CD4-positive, alpha-beta T cell (primary cell): ENCODE data around the gene GALNT12. TPM values are rescaled to one million over a fixed set of nuclear protein-coding genes. Genes with fewer than 3 reads are reported as not detected.

Experiments
- ATAC-seq: fragments of 200-7000 bp; cut with Tn5 transposase; one replicate; pipeline ENCODE4 v1.10.0; 2022; ENCODE audit warnings: mild to moderate bottlenecking; ENCODE audit not compliant: poor library complexity
- CTCF ChIA-PET: fragments of 350-600 bp; sonication (Branson Sonifier 250); formaldehyde crosslinking; loops from one replicate; lab custom pipeline; 2021; ENCODE audit warnings: antibody characterized with exemption, inconsistent platforms; lab: Charles Lee
- POLR2A ChIA-PET: fragments of 350-600 bp; sonication (Branson Sonifier 250); formaldehyde crosslinking; loops from one replicate; lab custom pipeline; 2021; ENCODE audit warnings: antibody characterized with exemption, inconsistent platforms; lab: Charles Lee
- DNase-seq, 14 experiments: peaks; one replicate each; pipeline ENCODE4 v3.0.0-alpha.2; 2013 to 2020; ENCODE audit warnings: mixed read lengths in 2 of 14
- H3K27ac ChIP-seq, 2 donors: one replicate each; pipeline versions ENCODE4 v1.5.1 to v1.7.0; 2013; ENCODE audit warnings: low read length in 2 of 2, low read depth in 1 of 2, mild to moderate bottlenecking in 1 of 2
- H3K27me3 ChIP-seq, 2 experiments: 1 replicate in 1 of 2; 2 replicates in 1 of 2; pipeline versions ENCODE4 v1.6.1 to v1.7.0; 2013; ENCODE audit warnings: low read length in 2 of 2, control low read depth in 1 of 2, mild to moderate bottlenecking in 1 of 2, moderate library complexity in 1 of 2; ENCODE audit not compliant: insufficient read depth in 2 of 2, control insufficient read depth in 1 of 2
- H3K36me3 ChIP-seq: one replicate; pipeline ENCODE4 v1.6.1; 2013; ENCODE audit warnings: low read length, control low read depth; ENCODE audit not compliant: insufficient read depth
- H3K4me1 ChIP-seq: one replicate; pipeline ENCODE4 v1.6.1; 2013; ENCODE audit warnings: low read length, control low read depth; ENCODE audit not compliant: insufficient read depth
- H3K4me3 ChIP-seq: one replicate; pipeline ENCODE4 v1.5.1; 2013; ENCODE audit warnings: mild to moderate bottlenecking, low read length, moderate library complexity
- H3K9me3 ChIP-seq, 2 experiments: 1 replicate in 1 of 2; 2 replicates in 1 of 2; pipeline versions ENCODE4 v1.6.1 to v1.7.0; 2013; ENCODE audit warnings: low read length in 2 of 2, mild to moderate bottlenecking in 2 of 2, control low read depth in 1 of 2, moderate library complexity in 1 of 2; ENCODE audit not compliant: control insufficient read depth in 1 of 2, insufficient read depth in 1 of 2
- H3K27ac Mint-ChIP-seq: one replicate; pipeline ENCODE4 v1.8.0; 2020; ENCODE audit warnings: mixed read lengths
- H3K27me3 Mint-ChIP-seq: one replicate; pipeline ENCODE4 v1.8.0; 2021; ENCODE audit warnings: mixed read lengths
- H3K36me3 Mint-ChIP-seq: one replicate; pipeline ENCODE4 v1.8.0; 2021; ENCODE audit warnings: low read depth, mixed read lengths
- H3K4me1 Mint-ChIP-seq: one replicate; pipeline ENCODE4 v1.8.0; 2021; ENCODE audit warnings: low read depth, mixed read lengths
- H3K4me3 Mint-ChIP-seq: one replicate; pipeline ENCODE4 v1.8.0; 2020; ENCODE audit warnings: mild to moderate bottlenecking, mixed read lengths
- H3K9me3 Mint-ChIP-seq: one replicate; pipeline ENCODE4 v1.8.0; 2020; ENCODE audit warnings: mixed read lengths
- intact Hi-C, 2 experiments: fragments of 100-400 bp; cut with DNase I in 1 of 2; cut with micrococcal nuclease in 1 of 2; formaldehyde crosslinking; loops; one replicate each; pipeline versions ENCODE4 v1.15.1 to v1.9.0; 2023 to 2025; cut with DNase I, micrococcal nuclease
- total RNA-seq, 174 experiments: library from RNA in 2 of 174; stranded (reverse) in 2 of 174; gene quantifications; one replicate each; pipeline ENCODE4 v1.2.3 and lab custom pipeline; 2021 to 2026
- TF ChIP-seq, protein P1 (sequence below): fragments of 200-600 bp; IDR thresholded peaks from one replicate; pipeline ENCODE4 v1.8.0; 2022; ENCODE audit warnings: antibody characterized with exemption, mild to moderate bottlenecking

Gene GALNT12
- total RNA-seq, 2 experiments from 2014 or later, result 8.7 to 11.5 TPM

DNA sequence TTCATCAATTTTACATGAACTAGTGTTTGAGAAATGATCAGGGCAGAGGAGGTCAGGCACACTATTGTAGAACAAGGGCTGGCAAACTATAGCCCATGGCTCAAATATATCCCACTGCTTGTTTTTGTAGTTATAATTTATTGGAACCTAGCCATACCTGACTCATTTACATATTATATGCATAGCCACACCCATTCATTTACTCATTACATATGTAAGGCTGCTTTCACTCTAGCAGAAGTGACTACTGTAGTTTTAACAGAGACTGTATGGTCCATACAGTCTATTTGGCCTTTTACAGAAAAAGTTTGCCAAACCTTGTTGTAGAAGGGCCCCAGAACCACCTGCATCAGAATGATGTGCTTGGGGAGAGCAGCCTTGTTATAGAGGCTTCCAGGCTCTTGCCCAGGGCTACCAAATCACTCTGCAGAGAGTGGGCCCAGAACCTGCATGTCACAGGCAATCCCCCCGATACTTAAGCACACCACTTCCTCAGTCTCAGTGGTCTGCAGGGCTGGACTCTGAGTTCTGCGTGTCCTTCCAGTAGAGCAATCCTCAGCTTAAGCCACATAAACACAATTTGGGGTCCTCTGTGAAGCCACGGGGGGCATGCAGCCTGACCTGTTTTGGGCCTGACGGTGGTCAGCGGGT, 17.9 kb upstream of the GALNT12 start:
- H3K4me3 Mint-ChIP-seq, result no peak overlapping the region
- CTCF ChIA-PET, result no interaction called here
- DNase-seq, result no peak
- no peak overlapping the region for H3K27ac Mint-ChIP-seq
- Histone ChIP-seq H3K4me3 (no peak overlapping the region), H3K27me3 (no peaks in the 10 kb centered on the region), H3K9me3 (no peaks in the 10 kb centered on the region), H3K27ac (no peak overlapping the region), H3K36me3 (peaks cover 9% of the 10 kb centered on the region), H3K4me1 (peaks cover 11% of the 10 kb centered on the region)
- peaks cover 16% of the 10 kb centered on the region for H3K36me3 Mint-ChIP-seq
- intact Hi-C loops, result loop anchor here in 1 of 2 experiments (2.0 to 10.0 kb wide), 3 partner anchors 473 to 1635 kb away; partner anchors contain the start of gene MSANTD3
- peaks cover 24% of the 10 kb centered on the region for H3K4me1 Mint-ChIP-seq
- H3K27me3 Mint-ChIP-seq, result no peaks in the 10 kb centered on the region
- no peak for ATAC-seq
- POLR2A ChIA-PET, result no interaction called here
- TF ChIP-seq, protein P1, sequence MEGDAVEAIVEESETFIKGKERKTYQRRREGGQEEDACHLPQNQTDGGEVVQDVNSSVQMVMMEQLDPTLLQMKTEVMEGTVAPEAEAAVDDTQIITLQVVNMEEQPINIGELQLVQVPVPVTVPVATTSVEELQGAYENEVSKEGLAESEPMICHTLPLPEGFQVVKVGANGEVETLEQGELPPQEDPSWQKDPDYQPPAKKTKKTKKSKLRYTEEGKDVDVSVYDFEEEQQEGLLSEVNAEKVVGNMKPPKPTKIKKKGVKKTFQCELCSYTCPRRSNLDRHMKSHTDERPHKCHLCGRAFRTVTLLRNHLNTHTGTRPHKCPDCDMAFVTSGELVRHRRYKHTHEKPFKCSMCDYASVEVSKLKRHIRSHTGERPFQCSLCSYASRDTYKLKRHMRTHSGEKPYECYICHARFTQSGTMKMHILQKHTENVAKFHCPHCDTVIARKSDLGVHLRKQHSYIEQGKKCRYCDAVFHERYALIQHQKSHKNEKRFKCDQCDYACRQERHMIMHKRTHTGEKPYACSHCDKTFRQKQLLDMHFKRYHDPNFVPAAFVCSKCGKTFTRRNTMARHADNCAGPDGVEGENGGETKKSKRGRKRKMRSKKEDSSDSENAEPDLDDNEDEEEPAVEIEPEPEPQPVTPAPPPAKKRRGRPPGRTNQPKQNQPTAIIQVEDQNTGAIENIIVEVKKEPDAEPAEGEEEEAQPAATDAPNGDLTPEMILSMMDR, result no peak
- H3K9me3 Mint-ChIP-seq, result no peaks in the 10 kb centered on the region

DNA sequence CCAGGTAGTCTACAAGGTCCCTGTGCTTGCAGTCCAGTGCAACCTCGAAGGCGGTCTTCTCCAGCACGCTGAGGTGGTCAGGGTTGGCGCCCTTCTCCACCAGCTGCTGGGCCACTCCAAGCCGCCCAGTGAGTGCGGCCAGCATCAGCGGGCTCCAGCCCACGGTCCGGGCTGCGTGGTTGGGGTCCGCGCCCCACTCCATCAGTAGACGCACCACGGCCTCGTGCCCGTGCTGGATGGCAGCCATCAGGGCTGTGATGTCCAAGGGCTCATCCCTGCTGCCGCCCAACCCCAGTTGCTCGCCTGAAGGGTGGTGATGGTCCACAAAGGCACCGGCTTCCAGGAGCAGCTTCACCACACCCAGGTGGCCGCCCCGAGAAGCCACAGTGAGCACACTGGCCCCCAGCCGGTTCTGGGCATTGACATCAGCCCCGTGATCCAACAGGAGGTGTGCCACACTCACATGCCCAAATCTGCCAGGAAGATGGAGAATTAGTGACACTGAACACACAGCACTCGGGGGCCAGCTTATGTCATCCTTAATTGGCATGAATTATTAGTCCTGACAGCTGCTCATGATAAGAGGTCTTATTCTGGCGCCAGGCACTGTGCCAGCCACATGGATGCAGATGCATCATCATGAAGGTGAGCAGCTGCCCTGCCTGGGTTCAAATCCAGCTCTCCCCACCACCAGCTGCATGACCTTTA, 17.2 kb upstream of the GALNT12 start:
- Histone ChIP-seq H3K27me3 (no peaks in the 10 kb centered on the region), H3K27ac (no peak overlapping the region), H3K9me3 (no peaks in the 10 kb centered on the region), H3K4me3 (no peak overlapping the region), H3K36me3 (peaks cover 9% of the 10 kb centered on the region), H3K4me1 (peaks cover 18% of the 10 kb centered on the region)
- Mint-ChIP-seq H3K27me3 (no peaks in the 10 kb centered on the region), H3K4me1 (peaks cover 30% of the 10 kb centered on the region), H3K27ac (no peak overlapping the region), H3K9me3 (no peaks in the 10 kb centered on the region), H3K36me3 (peaks cover 16% of the 10 kb centered on the region), H3K4me3 (no peak overlapping the region)
- intact Hi-C loops, result loop anchor here in 1 of 2 experiments (2.0 to 10.0 kb wide), 3 partner anchors 473 to 1635 kb away; partner anchors contain the start of gene MSANTD3
- ATAC-seq, result no peak
- CTCF ChIA-PET, result no interaction called here
- no peak for DNase-seq
- TF ChIP-seq, protein P1, result no peak
- POLR2A ChIA-PET, result no interaction called here

DNA sequence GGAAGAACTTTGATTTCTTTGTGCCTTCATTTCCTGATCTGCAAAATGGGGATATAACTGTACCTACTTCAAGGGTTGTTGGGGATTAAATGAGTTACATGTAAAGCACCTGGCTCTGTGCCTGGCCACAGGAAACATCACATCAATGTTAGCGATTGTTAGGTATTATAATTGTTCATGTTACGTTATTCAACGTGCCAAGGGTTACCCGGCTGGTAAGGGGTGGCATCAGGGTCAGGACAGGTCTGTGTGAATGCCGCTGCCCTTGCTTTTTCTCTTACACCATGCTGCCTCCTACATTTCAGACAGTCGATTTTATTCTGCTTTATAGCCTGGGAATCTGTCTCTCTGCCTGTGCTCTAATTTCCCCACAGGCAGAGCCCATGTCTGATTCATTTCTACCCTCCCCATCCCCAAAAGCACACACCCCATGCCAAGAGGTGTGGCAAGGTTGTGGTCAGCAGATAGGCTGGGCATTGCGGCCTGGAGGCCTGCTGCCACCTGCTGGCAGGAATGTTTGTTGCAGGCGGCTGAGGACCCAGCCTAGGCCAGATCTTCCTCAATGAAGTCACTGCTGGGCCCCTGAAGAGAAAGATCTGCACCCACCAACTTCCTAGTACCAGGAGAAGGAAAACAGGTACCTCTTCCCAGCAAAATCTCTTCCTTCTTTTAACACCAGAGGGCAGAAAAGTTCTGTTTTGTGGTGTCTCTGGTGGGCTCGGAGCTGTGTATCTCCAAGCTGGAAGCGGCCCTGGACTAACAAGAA, 16.4 kb upstream of the GALNT12 start:
- Histone ChIP-seq H3K4me3 (no peak overlapping the region), H3K27ac (no peak overlapping the region), H3K27me3 (no peaks in the 10 kb centered on the region), H3K4me1 (peaks cover 24% of the 10 kb centered on the region), H3K9me3 (no peaks in the 10 kb centered on the region), H3K36me3 (peaks cover 9% of the 10 kb centered on the region)
- ATAC-seq (peak; percentile 69), DNase-seq (peak; percentile 19 to 80 (median 40))
- intact Hi-C loops, result loop anchor here in 1 of 2 experiments (2.0 to 10.0 kb wide), 3 partner anchors 474 to 1634 kb away; partner anchors contain the start of gene MSANTD3
- Mint-ChIP-seq H3K27me3 (no peaks in the 10 kb centered on the region), H3K9me3 (no peaks in the 10 kb centered on the region), H3K4me1 (peaks cover 37% of the 10 kb centered on the region), H3K27ac (no peak overlapping the region), H3K36me3 (peaks cover 16% of the 10 kb centered on the region), H3K4me3 (no peak overlapping the region)
- TF ChIP-seq, protein P1, result peak; percentile 94
- CTCF ChIA-PET, result no interaction called here
- POLR2A ChIA-PET, result no interaction called here
